CD4-positive, alpha-beta memory T cell (primary cell): Measurements from ENCODE around the gene SEPSECS. TPM values are rescaled to one million over a fixed set of nuclear protein-coding genes. Genes with fewer than 3 reads are reported as not detected.

ENCODE experiments used
- CTCF ChIA-PET: fragments of 350-600 bp; sonication (Branson Sonifier 250); formaldehyde crosslinking; loops from one replicate; lab custom pipeline; 2021; ENCODE audit warnings: inconsistent platforms; ENCODE audit not compliant: partially characterized antibody; lab: Charles Lee
- POLR2A ChIA-PET: fragments of 350-600 bp; sonication (Branson Sonifier 250); formaldehyde crosslinking; loops from one replicate; lab custom pipeline; 2021; ENCODE audit not compliant: partially characterized antibody; lab: Charles Lee
- DNase-seq, 5 donors: peaks; one replicate each; pipeline versions ENCODE4 v3.0.0 to v3.0.0-alpha.2; 2020 to 2022; ENCODE audit warnings: mixed read lengths in 1 of 5
- H3K27ac ChIP-seq: one replicate; pipeline ENCODE4 v1.7.0; 2013; ENCODE audit warnings: low read depth, low read length
- H3K27me3 ChIP-seq: 2 replicates; pipeline ENCODE4 v1.7.0; 2013; ENCODE audit warnings: mild to moderate bottlenecking, low read length, moderate library complexity; ENCODE audit not compliant: insufficient read depth
- H3K36me3 ChIP-seq: 2 replicates; pipeline ENCODE4 v1.7.0; 2013; ENCODE audit warnings: mild to moderate bottlenecking, low read length, moderate library complexity; ENCODE audit not compliant: insufficient read depth
- H3K4me1 ChIP-seq: 2 replicates; pipeline ENCODE4 v1.7.0; 2013; ENCODE audit warnings: mild to moderate bottlenecking, low read length, moderate library complexity; ENCODE audit not compliant: insufficient read depth
- H3K4me3 ChIP-seq, 2 donors: one replicate each; pipeline ENCODE4 v1.7.0; 2013; ENCODE audit warnings: low read length in 2 of 2, mild to moderate bottlenecking in 1 of 2
- H3K9me3 ChIP-seq, 2 donors: one replicate each; pipeline ENCODE4 v1.7.0; 2013; ENCODE audit warnings: low read length in 2 of 2, control low read depth in 1 of 2; ENCODE audit not compliant: control insufficient read depth in 1 of 2
- H3K27ac Mint-ChIP-seq, 7 donors: one replicate each; pipeline ENCODE4 v1.8.0; 2020 to 2021; ENCODE audit warnings: mixed read lengths in 7 of 7, mild to moderate bottlenecking in 6 of 7, inconsistent platforms in 3 of 7, moderate library complexity in 3 of 7
- H3K27me3 Mint-ChIP-seq, 2 donors: one replicate each; pipeline ENCODE4 v1.8.0; 2020 to 2021; ENCODE audit warnings: mixed read lengths in 2 of 2
- H3K36me3 Mint-ChIP-seq, 2 donors: one replicate each; pipeline ENCODE4 v1.8.0; 2020 to 2021; ENCODE audit warnings: mixed read lengths in 2 of 2, inconsistent platforms in 1 of 2, mild to moderate bottlenecking in 1 of 2
- H3K4me1 Mint-ChIP-seq, 4 donors: one replicate each; pipeline ENCODE4 v1.8.0; 2020 to 2021; ENCODE audit warnings: mixed read lengths in 4 of 4, mild to moderate bottlenecking in 1 of 4
- H3K4me3 Mint-ChIP-seq, 8 donors: one replicate each; pipeline ENCODE4 v1.8.0; 2020 to 2021; ENCODE audit warnings: mixed read lengths in 8 of 8, mild to moderate bottlenecking in 7 of 8, moderate library complexity in 6 of 8, inconsistent platforms in 3 of 8
- H3K9me3 Mint-ChIP-seq, 8 donors: one replicate each; pipeline ENCODE4 v1.8.0; 2020 to 2021; ENCODE audit warnings: mixed read lengths in 8 of 8, mild to moderate bottlenecking in 5 of 8, inconsistent platforms in 3 of 8, moderate library complexity in 1 of 8
- intact Hi-C: fragments of 100-400 bp; cut with micrococcal nuclease; formaldehyde crosslinking; loops from one replicate; pipeline ENCODE4 v1.15.1; 2023
- polyA plus RNA-seq, 2 donors: library from polyadenylated mRNA; unstranded; fragments of 300-500 nt; fragmentation: Illumina TruSeq; gene quantifications; one replicate each; pipeline ENCODE4 v1.2.3, GENCODE V29; 2021
- total RNA-seq, 2 experiments: library from RNA; stranded (reverse); gene quantifications; one replicate each; pipeline ENCODE4 v1.2.3, GENCODE V29; 2021

Gene SEPSECS
- total and polyA plus RNA-seq, 4 experiments from 2014 or later, result 1.3 to 15.1 (median 9.0) TPM

DNA sequence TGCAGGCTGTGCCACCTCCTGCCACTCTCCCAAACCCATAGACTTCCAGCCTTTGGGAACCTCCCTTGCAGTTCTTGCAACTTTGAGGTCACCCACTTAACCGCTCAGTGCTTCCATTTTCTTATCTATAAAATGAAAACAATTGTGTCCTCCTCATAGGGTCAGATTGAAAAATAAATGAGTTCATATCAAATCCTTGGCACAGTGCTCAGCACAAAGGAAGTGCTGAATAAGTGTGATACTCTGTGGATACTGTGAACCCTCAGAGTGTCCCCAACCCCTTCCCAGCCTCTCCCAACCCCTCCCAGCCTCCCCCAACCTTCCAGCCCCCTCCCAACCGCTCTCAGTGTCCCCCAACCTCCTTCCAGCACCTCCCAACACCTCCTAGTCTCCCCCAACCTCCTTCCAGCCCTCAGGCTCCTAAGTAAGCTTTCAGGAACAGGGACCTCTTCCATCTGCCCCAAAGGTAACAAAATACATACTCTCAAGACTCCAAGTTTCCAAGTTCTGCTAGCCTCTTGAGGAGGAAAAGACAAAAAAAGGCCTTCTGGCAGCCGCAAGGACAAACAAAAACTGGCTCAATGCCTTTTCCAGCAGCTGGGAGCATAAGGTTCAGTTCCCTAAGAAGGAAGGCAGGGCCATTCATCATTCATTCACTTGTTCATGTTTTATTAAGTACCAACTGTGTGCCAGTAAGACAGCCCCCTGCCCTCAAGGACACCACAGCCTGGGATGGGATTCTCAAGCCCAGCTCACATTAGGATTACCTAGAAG, 83.4 kb downstream of the SEPSECS start:
- no peaks in the 10 kb centered on the region for H3K27me3 ChIP-seq
- ChIA-PET CTCF (no interaction called here), POLR2A (no interaction called here)
- H3K27ac ChIP-seq, result no peak overlapping the region
- no peak overlapping the region for H3K4me3 Mint-ChIP-seq
- H3K36me3 Mint-ChIP-seq, result no peaks in the 10 kb centered on the region
- intact Hi-C loops, result no loop called here
- no peaks in the 10 kb centered on the region for H3K36me3 ChIP-seq
- DNase-seq, result no peak
- no peaks in the 10 kb centered on the region for H3K4me1 ChIP-seq
- no peak overlapping the region for H3K27ac Mint-ChIP-seq
- H3K9me3 ChIP-seq, result no peaks in the 10 kb centered on the region
- no peaks in the 10 kb centered on the region for H3K4me1 Mint-ChIP-seq
- peaks cover 0 to 4% (median 0%) of the 10 kb centered on the region in 8 donors for H3K9me3 Mint-ChIP-seq
- H3K4me3 ChIP-seq, result no peak overlapping the region
- H3K27me3 Mint-ChIP-seq, result peaks cover 11 to 14% of the 10 kb centered on the region in 2 donors

DNA sequence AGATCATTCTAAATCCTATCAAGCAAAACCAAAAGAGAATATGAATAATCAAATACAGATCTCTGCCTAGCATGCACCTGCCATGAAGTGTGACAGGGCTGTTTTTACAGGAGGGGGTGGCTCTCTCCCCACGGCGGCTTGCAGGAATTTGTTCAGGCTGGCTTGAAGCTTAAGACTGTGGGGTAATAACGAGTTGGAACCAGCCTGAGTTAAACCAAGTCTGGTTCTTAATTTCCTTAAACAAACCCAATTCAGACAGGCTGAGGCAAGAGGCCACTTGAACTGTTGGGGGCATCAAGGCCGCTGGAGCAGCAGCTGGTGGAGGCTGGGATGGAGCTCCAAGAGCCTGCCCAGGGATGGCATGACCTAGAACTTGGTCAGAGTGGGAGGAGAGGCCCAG, 84.4 kb downstream of the SEPSECS start:
- H3K36me3 Mint-ChIP-seq, result no peaks in the 10 kb centered on the region

DNA sequence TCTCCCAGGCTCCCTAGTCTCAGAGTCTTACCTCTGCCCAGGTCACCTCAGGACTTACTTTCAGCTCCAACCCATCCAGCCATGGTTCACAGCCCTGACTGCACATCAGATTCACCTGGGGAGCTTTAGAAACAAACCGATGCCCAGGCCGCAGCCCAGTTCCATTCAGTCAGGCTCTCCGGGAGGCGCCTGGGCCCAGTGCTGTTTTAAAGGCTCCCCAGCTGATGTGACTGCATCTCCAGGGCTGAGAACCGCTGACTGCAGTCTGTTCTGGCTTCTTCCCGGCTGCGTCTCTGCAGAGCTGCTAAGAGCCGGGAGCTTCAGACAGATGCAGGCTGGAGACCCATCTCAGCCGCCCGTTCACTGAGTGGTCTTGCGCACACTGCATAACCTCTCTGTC, 85.1 kb downstream of the SEPSECS start:
- no peaks in the 10 kb centered on the region for H3K27me3 ChIP-seq
- H3K4me1 Mint-ChIP-seq, result no peaks in the 10 kb centered on the region
- H3K27me3 Mint-ChIP-seq, result peaks cover 8 to 15% of the 10 kb centered on the region in 2 donors
- peaks cover 0 to 4% (median 0%) of the 10 kb centered on the region in 8 donors for H3K9me3 Mint-ChIP-seq
- no peaks in the 10 kb centered on the region for H3K36me3 ChIP-seq
- no peaks in the 10 kb centered on the region for H3K4me1 ChIP-seq
- no peak overlapping the region for H3K27ac ChIP-seq
- no peaks in the 10 kb centered on the region for H3K36me3 Mint-ChIP-seq
- H3K4me3 ChIP-seq, result no peak overlapping the region
- intact Hi-C loops, result no loop called here
- H3K4me3 Mint-ChIP-seq, result no peak overlapping the region
- H3K9me3 ChIP-seq, result no peaks in the 10 kb centered on the region
- POLR2A ChIA-PET, result no interaction called here
- CTCF ChIA-PET, result no interaction called here
- H3K27ac Mint-ChIP-seq, result no peak overlapping the region
- DNase-seq, result no peak

More for the DNA sequence above, 84.4 kb downstream of the SEPSECS start:
- Histone ChIP-seq H3K9me3 (no peaks in the 10 kb centered on the region), H3K27ac (no peak overlapping the region), H3K4me1 (no peaks in the 10 kb centered on the region), H3K4me3 (no peak overlapping the region), H3K27me3 (no peaks in the 10 kb centered on the region), H3K36me3 (no peaks in the 10 kb centered on the region)
- intact Hi-C loops, result no loop called here
- H3K27me3 Mint-ChIP-seq, result peaks cover 9 to 12% of the 10 kb centered on the region in 2 donors
- no peak overlapping the region for H3K4me3 Mint-ChIP-seq
- CTCF ChIA-PET, result no interaction called here
- H3K4me1 Mint-ChIP-seq, result no peaks in the 10 kb centered on the region
- POLR2A ChIA-PET, result no interaction called here
- no peak overlapping the region for H3K27ac Mint-ChIP-seq
- DNase-seq, result no peak
- H3K9me3 Mint-ChIP-seq, result peaks cover 0 to 4% (median 0%) of the 10 kb centered on the region in 8 donors

DNA sequence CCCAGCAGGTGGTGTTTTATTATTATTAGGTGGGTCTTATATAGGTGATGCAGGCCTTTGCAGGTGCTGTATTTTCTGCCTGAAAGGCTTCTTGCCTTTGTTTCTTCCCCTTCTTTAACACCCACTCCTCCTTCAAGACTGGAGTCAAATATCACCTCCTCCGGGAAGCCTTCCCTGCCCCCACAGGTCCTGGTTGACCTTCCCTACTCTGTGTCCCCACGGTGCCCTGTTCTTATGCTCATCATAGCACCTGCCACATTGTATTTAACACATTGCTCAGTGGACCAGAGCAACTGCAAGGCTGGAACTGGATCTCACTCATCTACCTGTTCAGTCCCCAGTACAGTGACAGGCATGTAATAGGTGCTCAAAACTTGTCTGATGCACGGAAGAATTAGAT, 89.7 kb downstream of the SEPSECS start:
- H3K9me3 ChIP-seq, result no peaks in the 10 kb centered on the region
- Mint-ChIP-seq H3K36me3 (no peaks in the 10 kb centered on the region), H3K4me3 (no peak overlapping the region), H3K9me3 (peaks cover 0 to 9% (median 0%) of the 10 kb centered on the region in 8 donors), H3K27me3 (peaks cover 6 to 16% of the 10 kb centered on the region in 2 donors), H3K4me1 (no peaks in the 10 kb centered on the region), H3K27ac (no peak overlapping the region)
- no peak overlapping the region for H3K4me3 ChIP-seq
- CTCF ChIA-PET, result no interaction called here
- H3K4me1 ChIP-seq, result no peaks in the 10 kb centered on the region
- no peaks in the 10 kb centered on the region for H3K27me3 ChIP-seq
- DNase-seq, result no peak
- no peak overlapping the region for H3K27ac ChIP-seq
- POLR2A ChIA-PET, result no interaction called here
- H3K36me3 ChIP-seq, result no peaks in the 10 kb centered on the region
- intact Hi-C loops, result no loop called here

Other genes with a start within 250 kb of the SEPSECS start
- under 1 TPM; 0.14 to 0.44 TPM for gene CCDC149, start 247.4 kb downstream of the SEPSECS start, total RNA-seq
- gene CCDC149, start 247.4 kb downstream of the SEPSECS start, polyA plus RNA-seq, result under 1 TPM in 1 of 2 donors, not detected in 1; 0.11 TPM
- gene LGI2, start 129.5 kb downstream of the SEPSECS start, total RNA-seq, result not detected
- gene LGI2, start 129.5 kb downstream of the SEPSECS start, polyA plus RNA-seq, result not detected
- 10 to 100 TPM; 15.0 to 15.3 TPM for gene PI4K2B, start 73.6 kb upstream of the SEPSECS start, total RNA-seq
- gene PI4K2B, start 73.6 kb upstream of the SEPSECS start, polyA plus RNA-seq, result 10 to 100 TPM; 13.5 to 14.0 TPM
- 10 to 100 TPM; 13.0 to 14.4 TPM for gene ZCCHC4, start 152.3 kb upstream of the SEPSECS start, total RNA-seq
- 10 to 100 TPM in 1 of 2 donors, 1 to 10 TPM in 1; 9.2 to 12.6 TPM for gene ZCCHC4, start 152.3 kb upstream of the SEPSECS start, polyA plus RNA-seq
- 10 to 100 TPM; 61.8 to 63.7 TPM for gene ANAPC4, start 216.8 kb upstream of the SEPSECS start, total RNA-seq
- gene ANAPC4, start 216.8 kb upstream of the SEPSECS start, polyA plus RNA-seq, result 10 to 100 TPM; 22.2 to 27.7 TPM